Measurements from ENCODE around the gene RHCE. TPM values are rescaled to one million over a fixed set of nuclear protein-coding genes. Genes with fewer than 3 reads are reported as not detected.
"Not testable (repeated sequence)": the region's sequence is repeated elsewhere in the genome, so short reads cannot be mapped to it uniquely, and the experiment has no call there.

The RHCE gene
- total RNA-seq = not detected

DNA sequence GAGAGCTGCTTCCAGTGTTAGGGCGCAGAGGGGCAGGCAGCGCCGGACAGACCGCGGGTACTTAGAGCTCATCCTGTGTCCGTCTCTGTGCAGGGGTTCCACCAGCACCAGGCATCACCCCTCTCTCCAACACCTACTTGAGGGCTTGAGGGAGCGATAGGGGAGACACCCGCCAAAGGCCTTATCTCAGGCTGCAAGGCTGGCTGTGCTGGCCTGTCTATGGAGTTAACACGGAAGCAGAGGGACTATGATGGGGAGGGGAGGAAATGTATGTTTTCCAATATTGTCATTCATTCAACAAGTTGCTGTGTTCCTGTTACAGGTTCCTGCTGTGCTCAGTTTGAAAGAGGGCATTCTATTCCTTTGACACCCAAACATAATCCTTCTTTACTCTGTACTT lies at the start of gene RHCE:
Gene RHCE (minus strand): TSS at position 111 of the 400 bp plus-strand sequence. CDS start 39 bp downstream, at position 72.
- intact Hi-C loops (cut with DNase I; ENCODE audit: low total_unique reads); H3K27ac ChIP-seq; H3K27me3 ChIP-seq; H3K9me3 ChIP-seq; H3K4me1 ChIP-seq; H3K36me3 ChIP-seq; in situ Hi-C loops (cut with MboI; ENCODE audit: low pct_ligation_motif_present in 1 of 4, low pct_unique_long_range_greater_than_20kb in 1 of 4, low sequenced_read_pairs in 3 of 4); H3K4me3 ChIP-seq; DNase-seq: not testable (repeated sequence)
- 40% methylated on average over 1 of the region's 9 CpGs; no CpG with 5 or more reads in 1 of the 2 donors for WGBS, 2 donors (ENCODE audit: low coverage in 1 of 2)

DNA sequence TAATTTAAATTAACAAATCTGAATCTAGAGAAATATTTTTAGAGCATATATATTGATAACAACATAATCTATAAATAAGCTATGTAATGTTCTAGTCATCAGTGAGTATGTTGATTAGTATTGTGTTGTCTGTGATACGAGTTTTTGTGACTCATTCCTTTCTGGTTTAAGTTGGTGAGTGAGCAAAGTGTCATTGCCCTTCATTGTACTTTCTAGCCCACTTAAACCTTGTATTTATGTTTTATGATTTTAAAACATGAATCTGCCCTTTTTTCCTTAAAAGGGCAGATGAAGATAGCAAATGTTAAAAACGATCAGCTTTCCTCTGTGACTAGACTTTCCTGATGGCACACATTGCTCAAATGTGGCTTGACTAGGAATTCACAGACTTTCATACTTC lies 48.6 kb upstream of the RHCE start:
- no peak for DNase-seq
- WGBS, 2 donors (ENCODE audit: low coverage in 1 of 2) = 70 to 89% methylated on average over 2 of the region's 2 CpGs
- no peaks in the 10 kb centered on the region for H3K36me3 ChIP-seq
- H3K27me3 ChIP-seq = no peaks in the 10 kb centered on the region
- H3K27ac ChIP-seq = no peak overlapping the region
- no peaks in the 10 kb centered on the region for H3K9me3 ChIP-seq
- intact Hi-C loops (cut with DNase I; ENCODE audit: low total_unique reads) (no loop called here), in situ Hi-C loops (cut with MboI; ENCODE audit: low pct_ligation_motif_present in 1 of 4, low pct_unique_long_range_greater_than_20kb in 1 of 4, low sequenced_read_pairs in 3 of 4) (no loop called here)
- TF ChIP-seq EP300 (IDR thresholded peaks at IDR 0.05; ENCODE audit: low read depth) (no peak), POLR2A (IDR thresholded peaks at IDR 0.05) (no peak), POLR2AphosphoS5 (IDR thresholded peaks at IDR 0.05) (no peak)
- TF ChIP-seq, protein P1, sequence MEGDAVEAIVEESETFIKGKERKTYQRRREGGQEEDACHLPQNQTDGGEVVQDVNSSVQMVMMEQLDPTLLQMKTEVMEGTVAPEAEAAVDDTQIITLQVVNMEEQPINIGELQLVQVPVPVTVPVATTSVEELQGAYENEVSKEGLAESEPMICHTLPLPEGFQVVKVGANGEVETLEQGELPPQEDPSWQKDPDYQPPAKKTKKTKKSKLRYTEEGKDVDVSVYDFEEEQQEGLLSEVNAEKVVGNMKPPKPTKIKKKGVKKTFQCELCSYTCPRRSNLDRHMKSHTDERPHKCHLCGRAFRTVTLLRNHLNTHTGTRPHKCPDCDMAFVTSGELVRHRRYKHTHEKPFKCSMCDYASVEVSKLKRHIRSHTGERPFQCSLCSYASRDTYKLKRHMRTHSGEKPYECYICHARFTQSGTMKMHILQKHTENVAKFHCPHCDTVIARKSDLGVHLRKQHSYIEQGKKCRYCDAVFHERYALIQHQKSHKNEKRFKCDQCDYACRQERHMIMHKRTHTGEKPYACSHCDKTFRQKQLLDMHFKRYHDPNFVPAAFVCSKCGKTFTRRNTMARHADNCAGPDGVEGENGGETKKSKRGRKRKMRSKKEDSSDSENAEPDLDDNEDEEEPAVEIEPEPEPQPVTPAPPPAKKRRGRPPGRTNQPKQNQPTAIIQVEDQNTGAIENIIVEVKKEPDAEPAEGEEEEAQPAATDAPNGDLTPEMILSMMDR (IDR thresholded peaks at IDR 0.05) = no peak
- peaks cover 0 to 14% (median 11%) of the 10 kb centered on the region in 4 donors for H3K4me1 ChIP-seq
- no peak overlapping the region for H3K4me3 ChIP-seq

DNA sequence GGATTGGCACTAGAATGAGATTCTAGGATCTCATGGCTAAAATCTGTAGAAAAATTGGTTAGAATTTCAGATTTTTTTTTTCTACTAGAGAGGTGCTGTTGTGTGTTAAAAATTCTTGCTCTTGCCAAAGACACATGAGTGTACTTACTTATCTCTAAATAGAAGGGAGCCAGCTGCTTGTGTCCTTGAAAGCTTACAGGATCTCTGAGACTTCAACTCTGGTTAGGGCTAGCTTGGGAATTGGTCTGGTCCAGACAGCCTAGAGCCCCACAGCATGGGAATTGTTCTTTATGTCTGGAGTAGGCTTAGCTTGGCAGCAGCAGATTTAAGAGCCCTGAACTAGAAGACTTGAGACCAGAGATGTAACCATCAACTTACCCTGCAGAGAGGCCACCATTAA lies 47.4 kb upstream of the RHCE start:
- in situ Hi-C loops (cut with MboI; ENCODE audit: low pct_ligation_motif_present in 1 of 4, low pct_unique_long_range_greater_than_20kb in 1 of 4, low sequenced_read_pairs in 3 of 4) = no loop called here
- intact Hi-C loops (cut with DNase I; ENCODE audit: low total_unique reads) = no loop called here
- TF ChIP-seq, protein P1 (IDR thresholded peaks at IDR 0.05) = no peak
- no peak for TF ChIP-seq EP300 (IDR thresholded peaks at IDR 0.05; ENCODE audit: low read depth)
- TF ChIP-seq POLR2AphosphoS5 (IDR thresholded peaks at IDR 0.05) = no peak
- no peak for TF ChIP-seq POLR2A (IDR thresholded peaks at IDR 0.05)
- no peaks in the 10 kb centered on the region for H3K9me3 ChIP-seq
- peak overlapping the region in 1 of 4 donors; percentile 9 for H3K27ac ChIP-seq
- H3K4me1 ChIP-seq = peaks cover 0 to 16% (median 13%) of the 10 kb centered on the region in 4 donors
- no peaks in the 10 kb centered on the region for H3K36me3 ChIP-seq
- H3K27me3 ChIP-seq = no peaks in the 10 kb centered on the region
- no peak overlapping the region for H3K4me3 ChIP-seq
- no peak for DNase-seq

DNA sequence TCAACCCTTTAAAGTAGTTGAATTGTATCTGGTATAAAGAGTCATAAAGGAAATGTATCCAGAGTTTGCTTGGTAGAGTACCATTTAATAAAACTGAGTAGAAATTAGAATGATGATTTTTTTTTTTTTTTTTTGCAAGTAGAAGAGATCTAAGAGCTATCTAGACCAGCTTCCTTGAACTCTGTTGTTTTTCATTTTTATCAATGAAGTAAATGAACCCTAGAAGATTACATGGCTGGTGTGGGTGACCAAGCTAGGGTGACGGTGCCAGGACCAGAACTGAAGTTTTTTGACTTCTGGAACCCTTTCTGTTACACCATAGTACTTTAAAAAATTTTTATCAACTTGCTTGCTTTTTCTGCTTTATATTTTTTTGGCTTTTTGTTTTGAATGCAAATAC lies 47.0 kb upstream of the RHCE start:
- Histone ChIP-seq H3K9me3 (no peaks in the 10 kb centered on the region), H3K4me1 (peaks cover 0 to 20% (median 14%) of the 10 kb centered on the region in 4 donors), H3K4me3 (no peak overlapping the region), H3K27ac (peak overlapping the region in 1 of 4 donors; percentile 9), H3K36me3 (no peaks in the 10 kb centered on the region), H3K27me3 (no peaks in the 10 kb centered on the region)
- WGBS, 2 donors (ENCODE audit: low coverage in 1 of 2) = 80% methylated on average over 1 of the region's 1 CpG; no CpG with 5 or more reads in 1 of the 2 donors
- in situ Hi-C loops (cut with MboI; ENCODE audit: low pct_ligation_motif_present in 1 of 4, low pct_unique_long_range_greater_than_20kb in 1 of 4, low sequenced_read_pairs in 3 of 4) = no loop called here
- DNase-seq = no peak
- TF ChIP-seq POLR2AphosphoS5 (IDR thresholded peaks at IDR 0.05) = no peak
- TF ChIP-seq, protein P1 (IDR thresholded peaks at IDR 0.05) = no peak
- no peak for TF ChIP-seq POLR2A (IDR thresholded peaks at IDR 0.05)
- no peak for TF ChIP-seq EP300 (IDR thresholded peaks at IDR 0.05; ENCODE audit: low read depth)
- intact Hi-C loops (cut with DNase I; ENCODE audit: low total_unique reads) = no loop called here

DNA sequence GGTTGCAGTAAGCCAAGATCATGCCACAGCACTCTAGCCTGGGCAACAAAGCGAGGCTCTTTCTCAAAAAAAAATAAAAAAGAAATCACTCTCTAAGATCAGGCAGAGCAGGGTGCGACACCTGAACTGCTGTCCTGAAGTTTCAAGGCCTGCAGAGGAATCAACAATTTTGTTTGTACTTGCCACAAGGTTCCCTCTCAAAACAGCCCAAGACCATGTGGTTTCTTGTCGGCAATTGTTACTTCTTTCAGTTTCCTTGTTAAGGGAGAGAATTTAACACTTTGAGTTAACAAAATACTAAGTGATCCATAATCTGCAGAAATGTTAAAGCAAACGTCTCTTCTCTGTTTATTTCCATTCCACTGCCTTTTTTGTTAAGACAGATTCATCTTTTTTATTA lies 46.6 kb upstream of the RHCE start:
- no peak for TF ChIP-seq POLR2A (IDR thresholded peaks at IDR 0.05)
- TF ChIP-seq POLR2AphosphoS5 (IDR thresholded peaks at IDR 0.05) = no peak
- no peak for TF ChIP-seq EP300 (IDR thresholded peaks at IDR 0.05; ENCODE audit: low read depth)
- TF ChIP-seq, protein P1 (IDR thresholded peaks at IDR 0.05) = no peak
- intact Hi-C loops (cut with DNase I; ENCODE audit: low total_unique reads) (no loop called here), in situ Hi-C loops (cut with MboI; ENCODE audit: low pct_ligation_motif_present in 1 of 4, low pct_unique_long_range_greater_than_20kb in 1 of 4, low sequenced_read_pairs in 3 of 4) (no loop called here)
- no peaks in the 10 kb centered on the region for H3K36me3 ChIP-seq
- no peak for DNase-seq
- H3K4me1 ChIP-seq = peaks cover 0 to 24% (median 16%) of the 10 kb centered on the region in 4 donors
- WGBS, 2 donors (ENCODE audit: low coverage in 1 of 2) = 65 to 76% methylated on average over 4 of the region's 4 CpGs
- no peak overlapping the region for H3K27ac ChIP-seq
- H3K9me3 ChIP-seq = no peaks in the 10 kb centered on the region
- H3K27me3 ChIP-seq = no peaks in the 10 kb centered on the region
- no peak overlapping the region for H3K4me3 ChIP-seq
